Stimulated activated CD4-positive, alpha-beta T cell treated with anti-CD3 and anti-CD28 coated beads, TNF-alpha, amount 100 ng/mL, for 1 hour (primary cell): Measurements from ENCODE around the gene DMRTA1.
"Not testable (repeated sequence)": the region's sequence is repeated elsewhere in the genome, so short reads cannot be mapped to it uniquely, and the experiment has no call there.

ENCODE experiments used
- DNase-seq, 3 donors: peaks; one replicate each; pipeline ENCODE4 v3.0.0-alpha.2; 2020; ENCODE audit warnings: low read depth in 3 of 3, low spot score in 1 of 3

The DMRTA1 gene, protein sequence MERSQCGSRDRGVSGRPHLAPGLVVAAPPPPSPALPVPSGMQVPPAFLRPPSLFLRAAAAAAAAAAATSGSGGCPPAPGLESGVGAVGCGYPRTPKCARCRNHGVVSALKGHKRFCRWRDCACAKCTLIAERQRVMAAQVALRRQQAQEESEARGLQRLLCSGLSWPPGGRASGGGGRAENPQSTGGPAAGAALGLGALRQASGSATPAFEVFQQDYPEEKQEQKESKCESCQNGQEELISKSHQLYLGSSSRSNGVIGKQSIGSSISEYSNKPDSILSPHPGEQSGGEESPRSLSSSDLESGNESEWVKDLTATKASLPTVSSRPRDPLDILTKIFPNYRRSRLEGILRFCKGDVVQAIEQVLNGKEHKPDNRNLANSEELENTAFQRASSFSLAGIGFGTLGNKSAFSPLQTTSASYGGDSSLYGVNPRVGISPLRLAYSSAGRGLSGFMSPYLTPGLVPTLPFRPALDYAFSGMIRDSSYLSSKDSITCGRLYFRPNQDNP

DNA sequence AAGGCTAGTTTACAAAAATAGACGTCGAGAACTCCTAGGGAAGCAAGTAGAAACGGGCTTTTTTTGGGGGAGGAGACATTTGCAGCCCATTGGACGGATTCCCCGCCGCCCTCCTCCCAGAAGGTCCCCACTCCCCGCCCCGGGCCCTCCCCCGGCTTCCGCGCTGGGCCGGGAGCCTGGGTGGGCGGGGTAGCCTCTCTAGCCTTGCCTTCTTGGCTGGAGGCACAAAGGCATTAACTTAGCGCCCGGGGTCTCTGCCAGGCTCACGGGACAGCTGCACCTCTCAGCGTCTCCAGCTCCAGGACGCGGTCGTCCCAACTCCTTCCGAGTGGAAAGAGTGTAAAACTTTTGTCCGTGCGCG is at the start of gene DMRTA1:
TSS of gene DMRTA1 (plus strand) at position 236 of the 361 bp plus-strand sequence. CDS start 242 bp downstream, outside the sequence.
- no peak for DNase-seq

DNA sequence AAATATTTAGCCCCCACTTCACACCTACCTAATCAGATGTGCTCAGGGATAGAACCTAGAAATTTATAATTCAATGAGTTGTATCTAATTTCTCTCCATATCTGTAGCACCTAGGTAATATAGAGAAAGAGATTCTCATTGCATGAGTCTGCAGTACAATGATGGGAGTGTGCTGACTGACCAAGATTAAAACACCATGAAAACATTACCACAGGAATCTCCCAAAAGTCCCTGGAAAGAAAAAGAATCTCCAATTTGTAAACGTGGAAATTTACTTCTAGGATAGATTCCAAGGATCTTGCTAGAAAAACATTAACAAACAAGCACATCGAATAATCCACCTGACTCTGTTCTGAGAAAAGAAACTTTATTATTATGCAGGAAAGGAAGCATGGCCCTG is 45.0 kb upstream of the DMRTA1 start:
- DNase-seq = no peak

DNA sequence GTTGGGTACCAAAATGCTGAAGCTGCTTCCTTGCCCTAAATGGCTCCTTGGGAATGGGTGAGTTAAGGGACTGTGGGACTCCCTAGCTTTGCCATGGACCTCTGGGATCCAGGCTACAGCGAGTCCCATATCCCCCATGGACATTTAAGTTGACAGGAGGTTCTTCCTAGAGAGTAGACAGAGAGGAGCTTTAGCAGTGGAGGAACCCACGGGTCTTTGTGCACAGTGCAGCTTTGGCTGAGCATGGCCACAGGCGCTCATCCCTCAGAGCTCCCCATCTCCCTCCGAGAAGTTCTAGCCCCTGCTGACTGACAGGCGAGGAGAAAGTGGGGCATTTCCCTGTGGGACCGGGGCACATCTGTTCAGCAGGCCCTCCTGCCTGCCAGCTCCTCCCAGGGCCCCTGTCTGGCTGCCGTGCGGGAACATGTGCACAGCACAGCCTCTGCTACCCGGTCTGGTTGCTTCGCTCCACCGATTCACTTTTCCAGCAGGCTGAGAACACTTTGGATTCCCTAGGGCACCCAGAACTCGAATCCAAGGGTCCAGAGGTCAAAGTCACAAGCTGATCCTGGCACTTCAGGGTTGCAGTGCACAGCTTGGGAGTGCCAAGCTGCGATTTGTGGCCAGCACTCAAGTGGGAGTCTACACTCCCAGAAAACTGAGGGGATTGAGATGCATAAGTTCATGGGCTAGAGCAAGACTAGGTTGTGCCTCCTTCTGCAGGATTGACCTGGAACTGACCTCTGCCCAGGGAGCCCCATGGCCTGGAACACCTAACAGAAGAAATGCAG is 40.6 kb upstream of the DMRTA1 start:
- DNase-seq = no peak

DNA sequence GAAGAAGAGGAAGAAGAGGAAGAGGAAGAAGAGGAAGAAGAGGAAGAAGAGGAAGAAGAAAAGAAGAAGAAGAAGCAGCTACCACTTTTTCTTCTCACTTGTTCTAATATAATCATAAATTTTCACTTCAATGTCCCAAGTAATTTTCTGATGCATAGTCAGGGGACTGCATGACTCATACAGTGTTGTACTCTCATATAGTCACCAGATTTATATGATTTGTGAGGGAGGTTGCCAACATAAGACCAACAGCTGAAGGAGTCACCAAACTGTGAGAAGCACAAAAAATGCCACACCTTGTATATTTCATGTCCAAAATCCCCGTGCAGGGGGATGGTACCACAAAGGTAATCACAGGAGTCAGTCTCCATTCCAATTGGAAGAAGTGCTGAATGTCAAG is 32.7 kb upstream of the DMRTA1 start:
- no peak for DNase-seq

DNA sequence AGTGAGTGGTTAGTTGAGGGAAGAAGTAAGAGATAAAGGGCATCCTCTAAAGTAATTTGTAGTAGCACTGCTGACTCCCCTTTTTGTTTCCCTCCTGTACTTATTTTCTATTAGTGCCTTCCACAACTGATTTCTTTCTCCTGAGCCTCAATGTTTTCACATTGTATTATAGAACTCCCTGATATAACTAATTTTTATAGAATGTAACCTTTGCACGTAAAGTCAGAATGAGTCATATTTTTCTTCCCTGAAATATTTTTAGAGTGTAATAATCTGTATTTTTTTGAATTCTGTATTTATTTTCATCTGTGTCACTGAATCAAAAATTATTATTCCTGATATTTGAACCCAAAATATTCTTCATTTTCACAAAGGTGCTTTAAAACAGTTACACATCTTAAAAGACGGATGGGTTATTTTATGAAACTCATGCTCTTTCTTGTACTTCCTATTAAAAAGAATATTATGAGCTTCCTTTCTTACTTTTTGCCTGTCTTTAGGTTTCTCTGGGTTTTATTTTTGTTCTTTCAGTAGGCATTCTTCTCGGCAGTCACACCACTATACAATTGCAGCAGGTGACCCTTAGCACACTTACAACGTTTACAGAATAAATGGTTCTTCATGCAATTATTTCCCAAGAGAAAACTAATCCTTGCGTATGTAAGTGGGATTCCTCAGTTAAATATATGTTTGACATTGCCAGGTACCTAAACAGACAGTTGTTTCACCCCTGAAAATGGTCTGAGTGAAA is 30.5 kb upstream of the DMRTA1 start:
- DNase-seq = no peak

DNA sequence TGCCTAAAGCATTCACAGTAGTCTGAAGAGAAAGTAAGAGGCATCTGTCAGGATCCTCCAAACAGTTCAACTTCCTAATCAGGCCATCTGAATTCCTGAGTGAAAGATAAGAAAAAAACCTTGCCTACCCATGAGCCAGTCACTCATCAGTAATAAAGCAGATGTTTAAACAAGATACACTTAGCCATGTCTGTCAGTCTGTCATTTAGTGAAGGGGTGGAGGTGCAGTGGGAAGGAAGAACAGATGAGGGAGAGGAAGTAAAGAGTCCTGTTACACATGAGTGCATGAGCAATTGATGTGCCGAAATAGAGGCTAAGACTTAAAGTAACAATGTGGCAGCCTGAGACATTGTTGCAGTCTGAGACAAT is 29.9 kb upstream of the DMRTA1 start:
- no peak for DNase-seq

DNA sequence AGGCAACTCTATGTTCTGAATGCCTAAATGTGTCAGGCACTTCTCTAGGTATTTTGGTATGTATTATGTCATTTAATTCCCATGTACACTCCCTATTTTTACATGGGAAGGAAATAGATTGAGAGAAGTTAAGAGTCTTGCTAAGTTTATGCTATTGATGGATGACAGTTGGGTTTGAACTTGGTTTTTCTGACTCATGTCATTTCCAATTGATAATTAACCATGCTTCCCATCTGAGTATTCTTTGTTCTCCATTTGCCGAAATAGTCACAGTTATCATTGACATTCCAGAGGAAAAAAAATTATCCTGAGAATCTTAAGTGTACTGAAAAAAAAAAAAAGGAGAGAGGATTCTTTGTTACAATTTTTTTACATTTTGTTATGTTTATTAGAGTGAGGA is 23.1 kb upstream of the DMRTA1 start:
- DNase-seq = no peak

DNA sequence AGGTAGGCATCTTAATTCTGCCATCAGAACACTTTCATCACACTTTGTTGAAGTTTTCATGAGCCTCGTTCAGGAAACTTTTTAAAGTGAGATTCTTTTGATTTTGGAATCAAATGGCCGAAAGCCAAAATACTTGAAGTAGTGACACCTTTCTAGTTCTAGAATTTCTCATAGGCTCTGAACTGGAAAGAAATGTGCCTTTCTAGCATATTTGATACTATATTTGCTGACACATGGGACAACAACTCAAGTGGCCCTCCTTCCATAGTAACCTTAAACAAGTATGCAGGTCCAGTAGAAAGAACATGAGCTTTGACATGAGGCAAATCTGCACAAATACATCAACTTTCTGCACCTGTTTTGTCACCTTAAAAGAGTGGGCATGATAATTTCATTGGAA is 22.0 kb upstream of the DMRTA1 start:
- DNase-seq = no peak

DNA sequence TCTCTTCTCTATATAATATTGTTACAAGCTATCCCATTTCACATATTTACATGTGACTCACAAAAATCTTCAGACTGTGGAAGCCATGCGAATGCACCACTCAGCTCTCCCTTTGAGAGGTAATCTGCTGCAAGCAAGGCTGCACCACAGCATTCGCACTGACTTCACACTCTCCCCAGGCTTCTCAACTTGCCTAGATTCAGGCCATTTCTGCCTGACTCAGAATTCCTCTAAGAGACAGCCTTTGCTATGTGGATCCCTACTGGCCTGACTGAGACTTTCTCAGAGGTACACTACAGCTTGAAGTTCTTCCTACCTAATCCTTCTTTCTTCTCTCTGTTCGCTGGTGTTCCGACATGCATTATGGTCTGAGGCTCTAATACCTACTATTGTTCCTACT is 21.1 kb upstream of the DMRTA1 start:
- DNase-seq = no peak

DNA sequence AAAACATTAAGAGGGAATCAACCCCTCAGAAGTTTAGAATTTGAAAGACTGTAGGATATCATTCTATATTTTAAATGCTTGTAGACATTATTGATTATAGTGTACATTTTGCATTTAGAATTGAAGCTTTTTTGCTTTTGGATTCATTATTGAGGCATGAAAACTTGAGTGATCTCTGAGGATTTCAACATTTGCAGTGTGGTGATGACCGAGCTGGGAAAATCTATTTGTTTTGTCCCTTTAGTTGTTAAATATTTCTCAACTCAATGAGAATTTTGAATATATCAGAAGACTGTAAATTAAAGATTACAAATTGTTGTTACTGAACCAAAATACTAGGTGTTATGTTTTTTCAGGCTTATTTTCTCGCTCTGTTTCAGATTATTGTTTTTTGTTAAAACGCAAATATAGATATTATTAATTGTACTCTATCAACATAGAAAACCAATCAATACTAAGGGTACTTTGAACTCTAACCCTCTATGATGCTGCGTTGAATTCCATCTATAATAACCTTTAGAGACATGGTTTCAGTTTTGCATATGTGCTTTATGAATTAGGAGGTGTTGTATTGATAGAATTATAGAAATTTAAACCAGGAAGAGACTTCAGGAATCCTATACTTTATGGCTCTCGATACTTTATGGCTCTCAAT is 19.3 kb upstream of the DMRTA1 start:
- DNase-seq = no peak

DNA sequence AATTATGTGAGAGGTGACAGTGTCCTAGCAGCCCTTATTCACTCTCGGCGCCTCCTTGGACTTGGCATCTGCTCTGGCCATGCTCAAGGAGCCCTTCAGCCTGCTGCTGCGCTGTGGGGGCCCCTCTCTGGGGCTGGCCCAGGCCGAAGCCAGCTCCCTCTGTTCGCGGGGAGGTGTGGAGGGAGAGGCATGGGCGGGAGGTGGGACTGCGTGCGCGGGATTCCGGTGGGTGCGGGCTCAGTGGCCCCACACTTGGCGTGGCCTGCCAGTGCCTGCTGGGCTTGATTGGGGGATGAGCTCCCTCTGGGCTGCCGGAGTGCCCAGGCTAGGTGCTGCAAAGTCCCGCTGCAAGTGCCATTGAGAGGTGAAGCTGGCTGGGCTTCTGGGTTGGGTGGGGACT is 12.9 kb upstream of the DMRTA1 start:
- no peak for DNase-seq

DNA sequence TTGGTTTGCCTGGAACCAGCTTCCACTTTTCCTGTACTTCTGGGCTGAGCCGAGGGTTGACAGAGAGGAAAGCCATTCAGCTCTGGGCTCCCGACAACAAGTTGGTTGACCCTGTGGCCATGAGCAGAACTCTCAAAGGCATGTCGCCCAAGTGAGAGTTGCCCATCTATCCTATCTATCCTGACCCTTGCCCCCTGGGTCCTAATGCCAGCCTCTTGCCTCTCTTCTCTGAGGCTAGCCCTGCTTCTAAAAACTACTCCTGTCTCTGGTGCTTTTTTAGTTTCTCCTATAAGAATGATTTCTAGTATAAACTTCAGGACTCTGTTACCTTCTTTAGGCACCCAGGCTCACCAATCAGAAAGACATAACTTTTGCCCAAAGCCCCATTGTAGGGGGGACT is 11.4 kb upstream of the DMRTA1 start:
- not testable (repeated sequence) for DNase-seq

DNA sequence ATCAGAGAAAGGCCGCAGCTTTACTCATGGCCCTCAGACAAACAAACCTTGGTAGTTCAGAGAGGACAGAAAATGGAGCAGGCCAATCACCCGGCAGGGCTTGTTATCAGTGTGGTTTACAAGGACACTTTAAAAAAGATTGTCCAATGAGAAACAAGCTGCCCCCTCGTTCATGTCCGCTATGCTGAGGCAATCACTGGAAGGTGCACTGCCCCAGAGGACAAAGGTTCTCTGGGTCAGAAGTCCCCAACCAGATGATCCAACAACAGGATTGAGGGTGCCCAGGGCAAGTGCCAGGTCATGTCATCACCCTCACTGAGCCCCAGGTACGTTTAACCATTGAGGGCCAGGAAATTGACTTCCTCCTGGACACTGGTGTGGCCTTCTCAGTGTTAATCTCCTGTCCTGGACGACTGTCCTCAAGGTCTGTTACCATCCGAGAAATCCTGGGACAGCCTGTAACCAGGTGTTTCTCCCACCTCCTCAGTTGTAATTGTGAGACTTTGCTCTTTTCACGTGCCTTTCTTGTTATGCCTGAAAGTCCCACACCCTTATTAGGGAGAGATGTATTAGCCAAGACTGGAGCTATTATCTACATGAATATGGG is 9.1 kb upstream of the DMRTA1 start:
- DNase-seq = not testable (repeated sequence)

DNA sequence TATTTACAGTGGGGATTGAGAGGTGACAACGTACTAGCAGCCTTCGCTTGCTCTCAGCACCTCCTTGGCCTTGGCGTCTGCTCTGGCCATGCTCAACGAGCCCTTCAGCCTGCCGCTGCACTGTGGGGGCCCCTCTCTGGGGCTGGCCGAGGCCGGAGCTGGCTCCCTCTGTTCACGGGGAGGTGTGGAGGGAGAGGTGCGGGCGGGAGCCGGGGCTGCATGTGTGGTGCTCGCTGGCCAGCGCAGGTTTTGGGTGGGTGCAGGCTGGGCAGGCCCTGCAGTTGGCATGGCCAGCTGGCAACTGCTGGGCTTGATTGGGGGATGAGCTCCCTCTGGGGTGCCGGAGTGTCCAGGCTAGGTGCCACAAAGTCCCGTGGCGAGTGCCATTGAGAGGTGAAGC is 5.8 kb upstream of the DMRTA1 start:
- DNase-seq = no peak

DNA sequence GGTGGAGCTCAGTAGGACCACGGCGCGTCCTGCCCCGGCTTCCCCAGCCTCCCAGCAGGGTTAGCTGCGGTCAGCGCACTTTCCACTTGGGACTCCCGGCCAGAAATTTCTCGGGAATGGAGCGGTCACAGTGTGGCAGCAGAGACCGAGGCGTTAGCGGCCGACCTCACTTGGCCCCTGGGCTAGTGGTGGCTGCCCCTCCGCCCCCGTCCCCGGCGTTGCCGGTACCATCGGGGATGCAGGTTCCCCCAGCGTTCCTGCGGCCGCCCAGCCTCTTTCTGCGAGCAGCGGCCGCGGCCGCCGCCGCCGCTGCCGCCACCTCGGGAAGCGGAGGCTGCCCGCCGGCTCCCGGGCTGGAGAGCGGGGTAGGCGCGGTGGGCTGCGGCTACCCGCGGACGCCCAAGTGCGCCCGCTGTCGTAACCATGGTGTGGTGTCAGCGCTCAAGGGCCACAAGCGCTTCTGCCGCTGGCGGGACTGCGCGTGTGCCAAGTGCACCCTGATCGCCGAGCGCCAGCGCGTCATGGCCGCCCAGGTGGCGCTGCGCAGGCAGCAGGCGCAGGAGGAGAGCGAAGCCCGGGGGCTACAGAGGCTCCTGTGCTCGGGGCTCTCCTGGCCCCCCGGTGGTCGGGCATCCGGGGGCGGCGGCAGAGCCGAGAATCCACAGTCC is 460 bp downstream of the DMRTA1 start:
- DNase-seq = peak in 1 of 3 donors; percentile 24

DNA sequence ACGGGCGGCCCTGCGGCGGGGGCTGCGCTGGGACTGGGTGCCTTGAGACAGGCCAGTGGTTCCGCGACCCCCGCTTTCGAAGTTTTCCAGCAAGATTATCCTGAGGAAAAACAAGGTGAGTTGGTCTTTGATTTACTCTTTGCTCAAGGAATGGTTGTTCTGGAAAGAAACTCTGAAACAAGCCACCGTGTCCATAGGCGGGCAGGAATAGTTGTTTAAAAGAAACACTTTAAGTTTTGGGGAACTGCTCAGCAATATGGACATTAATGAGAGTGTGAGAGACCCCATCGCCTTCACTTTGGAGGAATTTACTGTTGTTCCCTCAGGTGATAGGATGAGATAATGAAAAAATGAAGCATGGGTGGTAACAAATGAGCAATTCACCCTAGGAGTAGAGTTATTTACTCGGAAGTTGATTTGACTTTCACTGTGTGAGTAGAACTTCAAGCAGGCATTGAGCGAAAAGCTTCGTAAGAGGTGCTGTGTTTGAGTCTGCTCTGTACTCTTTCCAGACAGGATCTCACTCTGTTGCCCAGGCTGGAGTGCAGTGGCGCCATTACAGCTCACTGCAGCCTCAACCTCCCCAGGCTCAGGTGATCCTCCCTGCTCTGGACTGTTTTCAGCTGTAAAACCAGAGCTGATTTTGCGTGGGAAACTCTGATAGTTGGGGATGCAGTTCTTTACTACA is 1.1 kb downstream of the DMRTA1 start:
- no peak for DNase-seq

DNA sequence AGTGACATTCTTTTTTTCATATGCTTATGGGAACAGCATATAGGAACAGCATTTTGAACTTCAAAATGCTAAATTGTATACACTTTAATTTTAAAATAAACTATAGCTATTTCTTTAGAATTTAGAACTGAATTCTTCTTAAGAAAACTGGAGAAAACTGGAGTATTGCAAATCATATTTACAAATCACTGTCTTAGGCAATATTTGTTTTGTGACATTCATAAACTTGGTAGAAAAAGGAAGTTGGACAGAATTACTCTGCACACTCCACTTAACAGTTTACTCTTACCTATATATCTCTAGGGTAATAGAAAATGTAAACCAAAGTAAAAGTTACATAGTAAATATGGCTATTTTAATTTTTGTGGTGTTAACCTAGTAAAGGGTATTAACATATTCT is 3.1 kb downstream of the DMRTA1 start:
- no peak for DNase-seq

DNA sequence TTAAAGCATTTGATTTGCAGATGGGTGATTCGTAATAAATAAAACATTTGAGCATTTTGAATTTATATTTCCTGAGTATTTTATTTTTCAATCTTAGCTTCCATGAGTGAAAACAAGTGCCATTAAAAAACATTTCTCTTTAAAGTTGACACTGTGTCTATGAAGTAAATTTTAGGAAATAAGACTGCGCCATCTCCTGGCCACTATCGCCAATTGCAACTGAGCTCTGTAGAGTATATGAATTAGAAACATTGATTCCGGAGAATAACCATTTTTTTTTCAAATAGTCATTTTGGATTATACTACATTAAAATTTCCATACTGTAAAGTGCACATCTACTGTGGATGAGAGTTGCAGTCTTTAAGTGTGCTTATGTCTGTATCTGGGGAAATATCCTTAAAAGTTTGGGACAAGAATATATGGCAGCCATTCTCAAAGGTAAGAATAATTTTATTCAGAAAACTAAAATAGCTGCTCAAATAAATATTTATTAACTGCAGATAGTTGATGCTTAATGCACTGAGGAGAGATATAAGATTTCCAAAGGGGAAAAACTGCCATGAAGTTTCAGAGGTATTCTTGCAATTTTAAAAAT is 5.9 kb downstream of the DMRTA1 start:
- DNase-seq = peak in 1 of 3 donors; percentile 27

DNA sequence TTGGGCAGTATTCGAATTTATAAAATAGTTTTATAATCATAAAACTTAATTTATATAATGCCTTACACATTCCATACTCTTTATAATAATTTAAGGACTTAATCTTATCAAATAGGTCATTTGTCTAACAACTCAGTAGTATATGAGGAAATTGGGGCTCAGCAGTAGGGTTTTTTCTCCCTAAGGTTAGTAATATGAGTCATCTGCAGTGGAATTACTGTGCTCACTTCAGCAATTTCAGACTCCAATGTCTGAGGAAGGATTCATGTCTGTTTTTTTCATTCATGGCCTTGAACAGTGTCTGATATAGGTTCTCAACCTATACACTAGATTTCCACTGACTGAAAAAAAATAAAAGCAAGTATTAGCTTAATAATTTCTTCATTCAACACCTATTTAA is 7.4 kb downstream of the DMRTA1 start:
- no peak for DNase-seq
